Esophagus squamous epithelium (tissue), 5 donors: ENCODE measurements around the gene GFM2. TPM values are rescaled to one million over a fixed set of nuclear protein-coding genes. Genes with fewer than 3 reads are reported as not detected.
A peak's percentile ranks its signal among the peaks of the same experiment; 100 is the strongest.

ENCODE experiments used
- DNase-seq: peaks from one replicate; lab custom pipeline; 2025; lab: John Stamatoyannopoulos, UW
- H3K27ac ChIP-seq, 4 donors: fragments of 200-600 bp; sonication (generic); one replicate each; pipeline ENCODE4 v1.5.1; 2016 to 2019; ENCODE audit warnings: mild to moderate bottlenecking in 1 of 4
- H3K27me3 ChIP-seq, 4 donors: fragments of 200-600 bp; sonication (generic); 1 replicate in 3 of 4; 2 replicates in 1 of 4; pipeline versions ENCODE4 v1.5.1 to v1.6.0; 2017 to 2021; ENCODE audit warnings: antibody characterized with exemption in 1 of 4
- H3K36me3 ChIP-seq, 3 donors: fragments of 200-600 bp; sonication (generic); one replicate each; pipeline ENCODE4 v1.5.1; 2016 to 2019
- H3K4me1 ChIP-seq, 3 donors: fragments of 200-600 bp; sonication (generic); one replicate each; pipeline ENCODE4 v1.5.1; 2017 to 2019
- H3K4me3 ChIP-seq, 4 donors: fragments of 200-600 bp; sonication (generic); 1 replicate in 3 of 4; 2 replicates in 1 of 4; pipeline ENCODE4 v1.5.1; 2016 to 2019; ENCODE audit warnings: mild to moderate bottlenecking in 2 of 4, moderate library complexity in 1 of 4
- H3K9me3 ChIP-seq, 3 donors: fragments of 200-600 bp; sonication (generic); one replicate each; pipeline ENCODE4 v1.5.1; 2016 to 2019
- CTCF ChIP-seq, 6 experiments: fragments of 450-650 bp in 4 of 6; fragments of 200-600 bp in 2 of 6; sonication (generic) in 2 of 6; IDR thresholded peaks; one replicate each; pipeline ENCODE4 v1.5.1; 2016 to 2019; ENCODE audit warnings: antibody characterized with exemption in 6 of 6, mild to moderate bottlenecking in 4 of 6, moderate library complexity in 4 of 6
- POLR2A ChIP-seq, 4 donors: fragments of 450-650 bp; IDR thresholded peaks; one replicate each; pipeline ENCODE4 v1.6.1; 2017; ENCODE audit warnings: antibody characterized with exemption in 4 of 4, mild to moderate bottlenecking in 4 of 4, moderate library complexity in 3 of 4
- WGBS, 2 donors: methylation state at CpG; one replicate each; pipeline ENCODE4 v1.1.5; 2018; 5-methylcytosine and 5-hydroxymethylcytosine counted together
- intact Hi-C: fragments of 100-400 bp; cut with DNase I; formaldehyde crosslinking; loops from one replicate; pipeline ENCODE4 v1.15.0; 2022
- total RNA-seq, 4 donors: library from RNA; depleted of rRNA; stranded (reverse); fragments of >200 nt; gene quantifications; one replicate each; pipeline ENCODE4 v1.1.0, GENCODE V29; 2016
- donor health status: DM: yes; HTN: yes; CAD: no.

GFM2 gene
- total RNA-seq = 10 to 100 TPM; 10.2 to 26.4 (median 19.6) TPM

GRCh38 chr5:74766849-74767578 lies at the start of gene GFM2, which contains the start of gene NSA2:
GFM2 (minus strand) TSS chr5:74767117; CDS start chr5:74763742, 3,375 bp downstream.
NSA2 (plus strand) TSS chr5:74767249; CDS start chr5:74767361, 112 bp downstream.
- intact Hi-C loops = no loop called here
- H3K36me3 ChIP-seq = peaks cover 0 to 39% (median 8%) of the 10 kb centered on the region in 3 donors
- WGBS, 2 donors = 0 to 1% methylated on average over 15 to 26 of the region's 54 CpGs

GRCh38 chr5:74810915-74811314 lies 44.0 kb upstream of the GFM2 start:
- Histone ChIP-seq H3K27ac (no peak overlapping the region), H3K4me3 (no peak overlapping the region), H3K9me3 (no peaks in the 10 kb centered on the region), H3K27me3 (no peaks in the 10 kb centered on the region), H3K4me1 (no peaks in the 10 kb centered on the region), H3K36me3 (no peaks in the 10 kb centered on the region)
- TF ChIP-seq CTCF (IDR thresholded peaks at IDR 0.05) (no peak), POLR2A (IDR thresholded peaks at IDR 0.05) (no peak)
- WGBS, 2 donors = 47 to 53% methylated on average over 4 of the region's 4 CpGs
- intact Hi-C loops = no loop called here
- no peak for DNase-seq

More at GRCh38 chr5:74766849-74767578, at the start of gene GFM2, which contains the start of gene NSA2:
- peak in 2 of 6 experiments; percentile 11 to 36 for TF ChIP-seq CTCF (IDR thresholded peaks at IDR 0.05)
- peak in 1 of 4 donors; percentile 33 for TF ChIP-seq POLR2A (IDR thresholded peaks at IDR 0.05)
- Histone ChIP-seq H3K27ac (peak within 1 kb of the TSS; percentile 79 to 90 (median 84)), H3K9me3 (no peaks in the 10 kb centered on the region), H3K27me3 (no peaks in the 10 kb centered on the region), H3K4me1 (peaks cover 19 to 56% (median 23%) of the 10 kb centered on the region in 3 donors), H3K4me3 (peak within 1 kb of the TSS; percentile 80 to 93 (median 90))
- peak; percentile 69 for DNase-seq

- Histone ChIP-seq H3K4me1 (no peaks in the 10 kb centered on the region), H3K27ac (no peak overlapping the region), H3K36me3 (no peaks in the 10 kb centered on the region), H3K4me3 (no peak overlapping the region), H3K27me3 (no peaks in the 10 kb centered on the region), H3K9me3 (no peaks in the 10 kb centered on the region)
- intact Hi-C loops = no loop called here
- TF ChIP-seq CTCF (IDR thresholded peaks at IDR 0.05) (no peak), POLR2A (IDR thresholded peaks at IDR 0.05) (no peak)
- no peak for DNase-seq
- 16 to 21% methylated on average over 1 of the region's 1 CpG for WGBS, 2 donors
Observed at GRCh38 chr5:74801941-74802340, 35.0 kb upstream of the GFM2 start.

- Histone ChIP-seq H3K4me3 (no peak overlapping the region), H3K27me3 (no peaks in the 10 kb centered on the region), H3K4me1 (no peaks in the 10 kb centered on the region), H3K9me3 (no peaks in the 10 kb centered on the region), H3K27ac (no peak overlapping the region), H3K36me3 (no peaks in the 10 kb centered on the region)
- intact Hi-C loops = no loop called here
- DNase-seq = no peak
- TF ChIP-seq CTCF (IDR thresholded peaks at IDR 0.05) = no peak
- no peak for TF ChIP-seq POLR2A (IDR thresholded peaks at IDR 0.05)
- WGBS, 2 donors = 76 to 78% methylated on average over 3 of the region's 3 CpGs
Observed at GRCh38 chr5:74801197-74801596, 34.3 kb upstream of the GFM2 start.
